Neural crest cell (in vitro differentiated cells): ENCODE results near the gene GRIK1. TPM values are rescaled to one million over a fixed set of nuclear protein-coding genes. Genes with fewer than 3 reads are reported as not detected.

ENCODE experiments used
- DNase-seq: peaks from one replicate; pipeline ENCODE4 v3.0.0; 2021; ENCODE audit warnings: low read depth, mixed read lengths, low spot score
- H3K27ac Mint-ChIP-seq: one replicate; pipeline ENCODE4 v1.8.0; 2021; ENCODE audit warnings: mild to moderate bottlenecking, mixed read lengths; ENCODE audit not compliant: unreplicated experiment
- H3K27me3 Mint-ChIP-seq: 2 replicates; pipeline ENCODE4 v1.8.0; 2021; ENCODE audit warnings: low read depth, mild to moderate bottlenecking, mixed read lengths
- H3K36me3 Mint-ChIP-seq: 2 replicates; pipeline ENCODE4 v1.8.0; 2021; ENCODE audit warnings: low read depth, mild to moderate bottlenecking, mixed read lengths
- H3K4me1 Mint-ChIP-seq: 2 replicates; pipeline ENCODE4 v1.8.0; 2021; ENCODE audit warnings: mixed read lengths
- H3K4me3 Mint-ChIP-seq: one replicate; pipeline ENCODE4 v1.8.0; 2021; ENCODE audit warnings: mild to moderate bottlenecking, mixed read lengths
- H3K9me3 Mint-ChIP-seq: 2 replicates; pipeline ENCODE4 v1.8.0; 2021; ENCODE audit warnings: mixed read lengths
- total RNA-seq: library from RNA; stranded (reverse); gene quantifications from 2 replicates; pipeline ENCODE4 v1.2.1, GENCODE V29; 2021
- TF ChIP-seq, protein P1 (sequence below): fragments of 200-600 bp; sonication (generic); conservative IDR thresholded peaks from 2 replicates; pipeline ENCODE4 v1.5.0; 2021; ENCODE audit warnings: antibody characterized with exemption, mild to moderate bottlenecking

The GRIK1 gene
- total RNA-seq, 1 donor from 2014 or later: 0.91 TPM

DNA sequence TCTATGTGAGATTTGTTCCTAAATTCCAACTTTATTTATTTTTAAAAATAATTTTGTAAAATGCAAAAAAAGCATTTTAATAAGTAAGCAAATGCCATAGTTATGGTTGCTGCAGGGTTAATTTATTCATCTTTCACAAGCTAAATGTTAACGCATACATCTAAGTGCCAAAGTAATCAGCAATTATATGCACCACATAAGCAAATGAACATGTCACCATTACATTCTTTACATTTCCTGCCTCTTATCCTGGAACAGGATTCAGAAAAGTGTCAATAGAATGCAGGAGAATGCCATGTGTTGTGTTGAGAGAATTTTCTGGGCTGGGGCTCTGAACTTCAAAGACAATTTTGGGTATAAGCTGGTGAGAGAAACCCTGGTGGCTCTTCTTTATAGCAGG is 136.6 kb downstream of the GRIK1 start:
- TF ChIP-seq, protein P1, sequence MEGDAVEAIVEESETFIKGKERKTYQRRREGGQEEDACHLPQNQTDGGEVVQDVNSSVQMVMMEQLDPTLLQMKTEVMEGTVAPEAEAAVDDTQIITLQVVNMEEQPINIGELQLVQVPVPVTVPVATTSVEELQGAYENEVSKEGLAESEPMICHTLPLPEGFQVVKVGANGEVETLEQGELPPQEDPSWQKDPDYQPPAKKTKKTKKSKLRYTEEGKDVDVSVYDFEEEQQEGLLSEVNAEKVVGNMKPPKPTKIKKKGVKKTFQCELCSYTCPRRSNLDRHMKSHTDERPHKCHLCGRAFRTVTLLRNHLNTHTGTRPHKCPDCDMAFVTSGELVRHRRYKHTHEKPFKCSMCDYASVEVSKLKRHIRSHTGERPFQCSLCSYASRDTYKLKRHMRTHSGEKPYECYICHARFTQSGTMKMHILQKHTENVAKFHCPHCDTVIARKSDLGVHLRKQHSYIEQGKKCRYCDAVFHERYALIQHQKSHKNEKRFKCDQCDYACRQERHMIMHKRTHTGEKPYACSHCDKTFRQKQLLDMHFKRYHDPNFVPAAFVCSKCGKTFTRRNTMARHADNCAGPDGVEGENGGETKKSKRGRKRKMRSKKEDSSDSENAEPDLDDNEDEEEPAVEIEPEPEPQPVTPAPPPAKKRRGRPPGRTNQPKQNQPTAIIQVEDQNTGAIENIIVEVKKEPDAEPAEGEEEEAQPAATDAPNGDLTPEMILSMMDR: no peak
- Mint-ChIP-seq H3K27me3 (no peaks in the 10 kb centered on the region), H3K36me3 (no peaks in the 10 kb centered on the region), H3K4me3 (no peak overlapping the region), H3K4me1 (no peaks in the 10 kb centered on the region), H3K9me3 (peaks cover 6% of the 10 kb centered on the region), H3K27ac (no peak overlapping the region)
- no peak for DNase-seq

DNA sequence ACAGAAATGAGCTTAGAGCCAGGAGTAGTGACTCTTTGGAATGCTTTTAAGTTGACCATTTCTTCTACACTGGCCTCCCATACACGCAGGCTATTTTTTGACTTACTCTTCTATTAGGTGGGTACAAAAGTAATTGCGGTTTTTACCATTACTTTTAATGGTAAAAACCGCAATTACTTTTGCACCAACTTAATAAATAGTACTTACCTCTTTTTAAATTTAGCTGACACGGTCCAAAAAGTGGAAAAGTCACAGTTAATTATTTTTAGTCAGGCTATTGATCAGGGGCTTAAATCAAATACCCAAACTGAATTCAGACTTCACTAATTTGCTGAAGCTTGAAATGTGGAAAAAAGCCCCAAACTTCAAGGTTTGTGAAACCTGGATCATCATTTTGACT is 138.7 kb downstream of the GRIK1 start:
- H3K36me3 Mint-ChIP-seq: no peaks in the 10 kb centered on the region
- no peak for DNase-seq
- TF ChIP-seq, protein P1: no peak

DNA sequence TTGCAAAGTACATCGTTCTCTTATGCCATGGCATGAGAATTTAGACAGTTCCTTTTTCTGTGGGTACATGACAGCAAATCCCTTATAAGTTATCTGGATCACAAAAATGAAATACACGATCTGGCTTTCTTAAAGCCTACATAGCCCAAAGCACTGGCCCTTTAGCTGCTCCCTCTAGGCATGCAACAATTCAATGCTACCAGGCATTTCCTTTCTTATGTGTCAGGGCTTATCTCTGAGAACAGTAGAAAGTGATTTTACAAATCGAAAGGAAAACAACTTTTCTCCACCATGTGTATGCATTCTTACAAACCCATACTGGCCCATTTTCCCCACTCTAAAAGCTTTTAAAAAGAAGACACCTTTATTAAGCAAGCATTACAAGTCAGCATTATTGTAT is 139.7 kb downstream of the GRIK1 start:
- Mint-ChIP-seq H3K36me3 (no peaks in the 10 kb centered on the region), H3K27me3 (no peaks in the 10 kb centered on the region), H3K4me1 (no peaks in the 10 kb centered on the region), H3K9me3 (peaks cover 3% of the 10 kb centered on the region), H3K4me3 (no peak overlapping the region), H3K27ac (no peak overlapping the region)
- TF ChIP-seq, protein P1: no peak
- no peak for DNase-seq

More for the DNA sequence above, 138.7 kb downstream of the GRIK1 start:
- no peaks in the 10 kb centered on the region for H3K27me3 Mint-ChIP-seq
- no peak overlapping the region for H3K27ac Mint-ChIP-seq
- peaks cover 3% of the 10 kb centered on the region for H3K9me3 Mint-ChIP-seq
- no peak overlapping the region for H3K4me3 Mint-ChIP-seq
- no peaks in the 10 kb centered on the region for H3K4me1 Mint-ChIP-seq

DNA sequence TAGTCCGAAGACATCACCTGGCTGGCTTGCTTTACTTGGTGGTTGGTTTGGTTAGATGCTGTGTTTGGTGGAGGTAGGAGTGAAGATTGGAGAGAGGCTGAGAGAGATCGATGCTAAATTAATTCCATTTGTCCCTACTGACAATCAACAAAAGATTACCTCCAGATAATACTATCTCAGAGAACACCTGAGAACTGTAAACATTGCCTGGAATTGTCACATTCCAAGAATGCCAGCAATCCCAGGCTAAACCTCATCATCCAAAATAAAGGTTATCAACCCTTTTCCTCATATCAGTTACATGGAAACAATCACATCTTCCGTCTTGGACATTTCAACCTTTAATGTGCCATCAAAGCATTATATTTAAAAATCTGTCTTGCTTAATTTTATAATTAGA is 141.0 kb downstream of the GRIK1 start:
- no peaks in the 10 kb centered on the region for H3K27me3 Mint-ChIP-seq
- no peak overlapping the region for H3K4me3 Mint-ChIP-seq
- H3K4me1 Mint-ChIP-seq: no peaks in the 10 kb centered on the region
- no peak overlapping the region for H3K27ac Mint-ChIP-seq
- no peak for DNase-seq
- TF ChIP-seq, protein P1: no peak
- no peaks in the 10 kb centered on the region for H3K36me3 Mint-ChIP-seq
- H3K9me3 Mint-ChIP-seq: peaks cover 3% of the 10 kb centered on the region

DNA sequence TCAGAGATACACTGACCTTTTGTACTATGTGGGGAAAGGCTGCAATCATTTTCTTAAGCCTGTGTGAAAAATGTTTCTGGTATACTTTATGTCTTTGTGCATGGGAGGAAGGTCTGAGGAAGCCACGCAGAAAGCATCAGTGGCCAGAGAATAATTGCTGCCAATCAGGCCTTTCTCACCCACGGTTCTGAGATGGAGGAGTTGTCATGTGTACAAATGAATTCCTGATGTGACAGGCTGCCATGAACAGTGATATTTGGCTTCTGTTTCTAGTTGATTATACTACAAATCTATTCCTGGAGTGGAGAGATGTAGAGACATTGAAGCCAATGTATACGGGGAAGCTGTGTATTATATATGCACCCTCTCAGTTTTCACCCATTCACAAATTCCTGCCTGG is 142.6 kb downstream of the GRIK1 start:
- DNase-seq: no peak
- no peak overlapping the region for H3K27ac Mint-ChIP-seq
- H3K36me3 Mint-ChIP-seq: no peaks in the 10 kb centered on the region
- peaks cover 4% of the 10 kb centered on the region for H3K4me1 Mint-ChIP-seq
- no peak overlapping the region for H3K4me3 Mint-ChIP-seq
- peaks cover 3% of the 10 kb centered on the region for H3K9me3 Mint-ChIP-seq
- no peaks in the 10 kb centered on the region for H3K27me3 Mint-ChIP-seq
- TF ChIP-seq, protein P1: no peak

DNA sequence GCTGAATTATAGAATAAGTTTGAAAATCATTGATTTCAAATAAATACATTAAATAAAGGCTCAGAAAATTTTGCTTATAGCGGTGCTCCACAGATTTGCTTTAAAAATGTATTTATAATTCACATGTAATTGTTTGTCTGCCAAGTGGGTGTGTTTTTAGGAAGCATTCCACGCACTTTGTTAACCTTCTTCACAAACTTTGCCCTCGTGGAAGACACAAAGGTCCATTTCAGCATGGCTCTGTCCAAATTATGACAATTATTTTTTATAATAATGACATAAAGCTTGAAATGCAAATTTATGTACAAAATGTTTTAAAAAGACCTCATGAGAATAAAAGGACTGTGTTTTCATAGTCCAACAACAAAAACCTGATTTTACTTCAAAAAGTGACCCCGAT is 146.1 kb downstream of the GRIK1 start:
- TF ChIP-seq, protein P1: no peak
- no peaks in the 10 kb centered on the region for H3K9me3 Mint-ChIP-seq
- H3K27me3 Mint-ChIP-seq: no peaks in the 10 kb centered on the region
- H3K27ac Mint-ChIP-seq: no peak overlapping the region
- H3K36me3 Mint-ChIP-seq: no peaks in the 10 kb centered on the region
- H3K4me1 Mint-ChIP-seq: peaks cover 4% of the 10 kb centered on the region
- no peak for DNase-seq
- no peak overlapping the region for H3K4me3 Mint-ChIP-seq
